Measurements from ENCODE around the gene ABCA4.

ABCA4 gene

DNA sequence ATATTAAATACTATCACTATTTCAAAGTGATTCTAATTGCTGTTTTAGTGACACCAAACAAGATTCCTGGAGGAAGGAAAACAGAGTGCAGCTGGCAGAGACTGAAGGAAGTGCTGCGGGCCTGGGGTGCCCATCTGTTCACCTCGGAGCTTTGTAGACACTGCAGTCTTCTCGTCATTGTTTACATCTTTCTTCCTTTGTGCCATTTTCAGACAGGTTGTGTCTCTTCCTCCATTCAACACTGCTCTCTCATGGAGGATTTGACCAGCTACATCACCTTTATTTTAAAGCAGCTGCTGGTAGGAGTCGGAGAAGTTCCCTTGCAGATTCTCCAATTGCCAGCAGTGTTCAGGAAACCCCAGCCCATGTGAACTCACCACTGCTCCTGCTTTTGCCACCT, 37.3 kb downstream of the ABCA4 start:
- no peak for DNase-seq (ENCODE audit: low read depth)

DNA sequence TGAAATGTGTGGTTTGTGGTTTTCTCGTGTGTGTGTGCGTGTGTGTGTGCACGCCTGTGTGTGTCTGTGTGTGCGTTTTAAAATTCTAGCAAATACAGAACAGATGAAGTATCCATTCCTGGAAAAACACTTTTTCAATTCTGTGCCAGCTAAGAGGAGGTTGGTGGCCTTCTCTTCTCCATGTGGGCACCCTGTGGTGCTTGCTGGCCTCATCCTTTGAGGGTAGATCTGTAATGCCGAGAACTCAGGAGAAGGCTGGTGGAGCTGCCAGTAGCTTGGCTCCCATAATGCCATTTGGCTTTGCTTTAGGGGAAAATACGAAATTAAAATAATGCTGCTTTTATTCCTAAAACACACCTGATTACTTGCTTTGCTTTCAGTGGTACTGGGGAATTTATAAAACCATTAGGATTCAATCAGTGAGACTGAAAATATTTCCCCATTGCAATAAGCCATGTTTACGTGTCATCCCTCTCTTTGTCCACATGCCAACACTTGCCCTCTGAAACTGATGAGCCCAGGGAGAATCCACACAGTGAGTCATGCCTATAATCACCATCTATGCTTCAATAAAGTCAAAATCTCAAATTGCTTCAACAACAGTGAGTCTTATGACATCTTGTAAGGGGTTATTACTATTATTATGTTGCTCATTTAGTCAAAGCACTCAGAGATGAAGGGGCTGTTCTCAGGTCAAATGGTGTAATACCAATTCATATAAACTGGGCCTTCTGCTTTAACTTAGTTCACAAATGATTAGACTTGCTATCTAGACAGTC, 39.2 kb downstream of the ABCA4 start:
- DNase-seq (ENCODE audit: low read depth) = peak; percentile 88

GRCh38 chr1:94079989-94080388, 41.0 kb downstream of the ABCA4 start:
- no peak for DNase-seq (ENCODE audit: low read depth)

GRCh38 chr1:94079080-94079940, 41.6 kb downstream of the ABCA4 start:
- DNase-seq (ENCODE audit: low read depth) = no peak

GRCh38 chr1:94072840-94073522, 48.0 kb downstream of the ABCA4 start:
- no peak for DNase-seq (ENCODE audit: low read depth)

GRCh38 chr1:94071976-94072375, 49.0 kb downstream of the ABCA4 start:
- DNase-seq (ENCODE audit: low read depth) = no peak

DNA sequence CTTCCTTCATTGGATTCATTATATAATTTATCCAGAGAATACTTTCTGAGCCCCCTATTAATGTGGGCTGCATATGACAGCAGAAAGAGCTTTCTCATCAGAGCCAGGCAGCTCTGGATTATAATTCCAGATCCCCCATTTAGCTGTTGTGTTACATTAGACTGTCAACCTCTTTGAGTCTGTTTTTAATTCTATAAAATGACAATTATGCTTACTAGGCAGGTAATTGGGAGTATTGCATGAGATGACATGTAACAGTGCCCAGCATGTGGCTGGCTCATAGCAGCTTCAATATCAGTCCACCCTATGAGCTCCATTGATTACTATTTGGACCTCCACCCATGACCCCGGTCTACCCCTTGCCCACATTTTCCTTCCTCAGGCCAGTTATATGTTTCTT, 49.6 kb downstream of the ABCA4 start:
- no peak for DNase-seq (ENCODE audit: low read depth)

DNA sequence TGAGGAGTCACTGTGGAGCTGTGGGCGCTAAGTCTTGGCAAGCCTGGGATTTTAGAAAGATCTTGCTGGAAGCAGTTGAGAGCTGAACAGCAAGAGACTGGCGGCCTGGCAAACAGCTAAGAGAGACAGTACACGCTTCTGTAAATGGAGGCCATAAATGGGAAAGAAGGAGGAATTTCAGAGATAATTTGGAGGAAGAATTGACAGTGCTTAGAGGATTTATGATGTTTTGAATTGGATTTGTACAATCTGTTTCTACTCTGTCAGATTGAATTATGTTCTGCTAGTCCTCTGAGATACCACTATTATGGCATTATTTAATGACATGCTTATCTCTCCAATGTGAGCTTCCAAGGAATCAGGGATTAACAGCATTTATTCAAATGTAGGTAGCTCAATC, 50.1 kb downstream of the ABCA4 start:
- no peak for DNase-seq (ENCODE audit: low read depth)

GRCh38 chr1:94069919-94070285, 51.0 kb downstream of the ABCA4 start:
- DNase-seq (ENCODE audit: low read depth) = no peak

GRCh38 chr1:94068999-94069918, 51.7 kb downstream of the ABCA4 start:
- DNase-seq (ENCODE audit: low read depth) = no peak

DNA sequence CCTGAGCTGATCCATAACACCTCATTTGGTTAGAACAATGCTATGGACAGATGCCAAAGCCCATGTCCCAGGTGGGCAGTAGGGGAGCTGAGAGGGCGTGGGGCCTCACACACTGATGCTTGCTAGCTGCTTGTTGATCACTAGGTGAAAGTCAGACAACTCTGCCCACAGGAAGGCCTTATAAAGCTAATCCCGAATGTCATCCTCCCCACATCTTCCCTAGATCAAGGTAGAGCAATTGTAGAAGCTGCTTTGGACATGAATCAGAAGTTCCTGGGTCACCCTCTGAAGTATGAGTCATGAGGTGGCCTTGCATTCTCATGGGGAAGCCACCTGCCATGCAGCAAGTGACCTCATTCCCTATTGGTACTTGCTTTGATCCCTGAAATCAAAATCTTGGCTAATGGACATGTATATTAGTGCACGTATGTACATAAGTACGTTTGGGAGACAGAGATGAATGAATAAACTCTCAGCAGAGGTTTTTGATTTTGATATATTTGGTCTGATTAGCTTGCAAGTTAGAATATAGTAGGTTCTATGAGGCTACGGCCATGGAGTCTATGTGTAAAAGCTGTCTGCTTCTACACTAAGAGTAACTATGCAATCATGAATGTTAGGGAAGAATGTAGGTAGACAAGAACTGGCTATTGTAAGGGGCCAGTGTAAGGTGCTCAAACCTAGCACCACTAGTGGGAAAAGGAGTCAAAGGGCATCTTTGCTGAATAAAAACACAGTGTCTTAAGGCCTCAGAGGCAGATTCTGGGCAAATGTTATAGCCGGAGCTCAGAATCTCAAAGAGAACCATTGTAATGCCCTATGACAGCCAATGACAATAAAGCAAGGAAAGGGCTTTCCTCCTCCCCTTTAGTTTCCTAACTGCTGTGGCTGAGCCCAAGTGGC, 52.6 kb downstream of the ABCA4 start:
- DNase-seq (ENCODE audit: low read depth) = no peak

DNA sequence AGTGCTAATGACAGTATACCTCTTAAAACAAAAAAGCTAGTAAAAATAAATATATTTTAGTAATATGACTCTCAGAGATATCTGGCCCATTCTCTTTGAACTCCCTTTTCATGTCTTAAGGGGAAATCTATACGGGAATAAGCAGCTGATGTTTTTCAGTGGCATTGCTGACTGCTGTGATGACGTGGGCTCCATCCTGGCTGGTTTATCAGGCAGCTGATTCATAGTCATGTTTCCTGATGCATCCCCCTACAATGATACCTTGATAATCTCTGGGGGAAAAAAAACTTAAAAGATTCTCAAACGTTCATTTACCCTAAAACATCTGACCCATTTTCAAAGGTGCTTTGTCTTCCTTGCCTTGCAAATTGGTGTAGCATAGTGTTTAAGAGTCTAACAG, 53.8 kb downstream of the ABCA4 start:
- DNase-seq (ENCODE audit: low read depth) = no peak

- DNase-seq (ENCODE audit: low read depth) = no peak
These were observed 57.6 kb downstream of the ABCA4 start for GRCh38 chr1:94063379-94063778.

DNA sequence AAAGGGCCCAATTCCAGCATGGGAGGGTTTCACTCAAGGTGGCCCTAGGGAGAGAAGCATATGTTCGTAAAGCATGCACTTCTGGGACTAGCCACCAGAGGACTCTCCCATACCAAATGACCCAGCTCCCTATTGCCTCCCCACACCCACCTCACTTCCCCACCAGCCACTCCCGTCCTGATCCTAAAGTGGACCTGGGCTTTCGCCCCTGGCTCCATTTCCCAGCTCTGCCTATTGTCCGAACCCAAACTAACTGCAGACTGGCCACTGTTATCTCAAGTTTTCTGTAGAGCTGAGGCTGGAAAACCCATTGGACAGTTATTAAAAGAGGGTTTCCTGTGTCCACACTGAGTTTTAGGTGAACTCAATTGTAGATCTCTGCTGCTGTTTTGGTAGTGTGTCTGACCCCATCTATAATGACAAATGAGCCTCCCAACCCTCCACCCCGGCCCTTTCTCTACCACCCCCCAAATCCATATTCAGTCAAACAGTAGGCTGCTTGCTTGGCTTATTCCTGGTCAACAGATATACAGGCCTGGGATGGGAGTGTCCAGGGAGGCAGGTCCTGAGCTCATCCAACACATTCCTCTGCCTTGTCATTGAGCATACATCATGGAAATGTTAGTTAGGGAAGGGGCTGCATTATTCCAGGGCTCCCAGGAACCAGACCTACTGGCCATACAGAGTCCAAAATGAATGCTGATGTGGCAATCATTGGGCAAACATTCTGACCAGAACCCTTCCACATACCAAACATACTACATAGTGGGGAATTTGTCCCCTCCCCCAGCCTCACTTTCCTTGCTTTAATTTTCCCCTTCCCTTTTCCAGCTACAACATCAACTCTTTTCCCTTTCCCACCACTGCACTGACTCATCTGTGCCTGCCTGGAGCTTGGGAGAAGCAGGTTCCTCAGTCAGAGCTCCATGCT, 59.2 kb downstream of the ABCA4 start:
- no peak for DNase-seq (ENCODE audit: low read depth)

GRCh38 chr1:94060720-94061119, 60.2 kb downstream of the ABCA4 start:
- no peak for DNase-seq (ENCODE audit: low read depth)

DNA sequence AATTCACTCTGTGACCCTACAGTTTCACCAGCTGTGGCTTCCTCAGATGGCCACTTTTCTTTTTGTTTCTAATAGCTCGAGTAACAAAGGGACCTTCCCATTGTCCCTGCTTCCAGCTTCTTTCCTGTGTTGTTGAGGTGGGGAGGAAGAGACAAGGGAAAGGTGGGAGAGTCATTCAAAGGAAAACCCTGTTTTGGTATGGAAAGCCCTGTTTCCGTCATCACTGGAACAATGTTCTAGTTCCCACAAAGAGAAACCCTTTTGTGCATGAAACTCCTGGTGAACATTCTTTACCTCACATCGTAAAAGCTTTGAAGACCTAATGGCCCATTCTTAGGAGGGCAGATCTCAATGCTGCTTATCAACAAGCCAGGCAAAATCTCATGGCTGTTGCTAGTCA, 62.2 kb downstream of the ABCA4 start:
- no peak for DNase-seq (ENCODE audit: low read depth)

- DNase-seq (ENCODE audit: low read depth) = no peak
These were observed 64.0 kb downstream of the ABCA4 start for GRCh38 chr1:94056996-94057395.

GRCh38 chr1:94056171-94056570, 64.8 kb downstream of the ABCA4 start:
- DNase-seq (ENCODE audit: low read depth) = no peak

GRCh38 chr1:94055459-94056122, 65.4 kb downstream of the ABCA4 start:
- DNase-seq (ENCODE audit: low read depth) = no peak
